Kidney epithelial cell (primary cell): Measurements from ENCODE around the gene VTN. TPM values are rescaled to one million over a fixed set of nuclear protein-coding genes. Genes with fewer than 3 reads are reported as not detected.

Experiments used
- DNase-seq: peaks from one replicate; pipeline ENCODE4 v3.0.0-alpha.2; 2010; ENCODE audit warnings: low read depth
- H3K27me3 ChIP-seq: 2 replicates; pipeline ENCODE4 v1.6.0; 2011; ENCODE audit warnings: low read length; ENCODE audit not compliant: control insufficient read depth, insufficient read depth
- H3K36me3 ChIP-seq: 2 replicates; pipeline ENCODE4 v1.5.1; 2011; ENCODE audit warnings: low read length; ENCODE audit not compliant: control insufficient read depth, insufficient read depth
- H3K4me3 ChIP-seq: 2 replicates; pipeline ENCODE4 v1.5.1; 2011; ENCODE audit warnings: low read depth, mild to moderate bottlenecking, control low read depth, low read length
- CTCF ChIP-seq: IDR thresholded peaks from 2 replicates; pipeline ENCODE4 v1.5.1; 2011; ENCODE audit warnings: mild to moderate bottlenecking, moderate library complexity, low read length, control low read depth, inconsistent platforms; ENCODE audit not compliant: insufficient read depth, poor library complexity, severe bottlenecking
- total RNA-seq: library from RNA; depleted of rRNA; stranded (reverse); fragments of >200 nt; gene quantifications from 2 replicates; pipeline ENCODE4 v1.2.3, GENCODE V29; 2015

VTN gene, protein sequence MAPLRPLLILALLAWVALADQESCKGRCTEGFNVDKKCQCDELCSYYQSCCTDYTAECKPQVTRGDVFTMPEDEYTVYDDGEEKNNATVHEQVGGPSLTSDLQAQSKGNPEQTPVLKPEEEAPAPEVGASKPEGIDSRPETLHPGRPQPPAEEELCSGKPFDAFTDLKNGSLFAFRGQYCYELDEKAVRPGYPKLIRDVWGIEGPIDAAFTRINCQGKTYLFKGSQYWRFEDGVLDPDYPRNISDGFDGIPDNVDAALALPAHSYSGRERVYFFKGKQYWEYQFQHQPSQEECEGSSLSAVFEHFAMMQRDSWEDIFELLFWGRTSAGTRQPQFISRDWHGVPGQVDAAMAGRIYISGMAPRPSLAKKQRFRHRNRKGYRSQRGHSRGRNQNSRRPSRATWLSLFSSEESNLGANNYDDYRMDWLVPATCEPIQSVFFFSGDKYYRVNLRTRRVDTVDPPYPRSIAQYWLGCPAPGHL
- total RNA-seq = 0.27 TPM in 1 of 2 replicates, not detected in the other

- Histone ChIP-seq H3K36me3 (no peaks in the 10 kb centered on the region), H3K27me3 (peaks cover 11% of the 10 kb centered on the region), H3K4me3 (no peak within 1 kb of the TSS)
- TF ChIP-seq CTCF = no peak
- no peak for DNase-seq
Observed at GRCh38 chr17:28370035-28370743, at the start of gene VTN. Gene VTN (minus strand): TSS chr17:28370307. CDS start chr17:28370203, 104 bp downstream.

DNA sequence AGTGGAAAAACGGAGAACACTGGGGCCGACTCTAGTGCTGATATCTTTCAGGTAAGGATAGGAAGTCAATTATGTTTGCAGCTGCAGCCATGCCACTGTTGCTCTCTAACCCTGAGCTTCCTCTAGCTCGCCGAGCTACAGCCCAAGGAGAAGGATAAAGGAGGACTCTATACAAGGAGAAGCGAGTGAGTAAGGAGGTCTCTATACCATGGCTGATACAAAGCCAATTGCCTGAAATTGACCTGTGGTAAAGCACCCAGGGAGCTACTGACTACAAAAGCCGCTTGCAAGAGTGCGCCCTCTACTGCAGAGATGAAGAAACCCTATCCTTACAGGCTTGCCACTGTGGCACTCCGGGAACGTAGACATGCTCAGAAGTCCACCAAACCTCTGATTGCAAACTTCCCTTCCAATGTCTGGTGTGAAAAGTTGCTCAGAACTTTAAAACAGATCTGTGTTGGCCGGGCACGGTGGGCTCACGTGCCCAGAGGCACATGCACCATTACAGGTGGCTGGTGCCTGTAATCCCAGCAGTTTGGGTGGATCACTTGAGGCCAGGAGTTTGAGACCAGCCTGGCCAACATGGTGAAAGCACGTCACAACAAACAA lies 46.7 kb upstream of the VTN start:
- Histone ChIP-seq H3K27me3 (peaks cover 11% of the 10 kb centered on the region), H3K4me3 (no peak overlapping the region), H3K36me3 (no peaks in the 10 kb centered on the region)
- TF ChIP-seq CTCF = peak; percentile 91
- no peak for DNase-seq

DNA sequence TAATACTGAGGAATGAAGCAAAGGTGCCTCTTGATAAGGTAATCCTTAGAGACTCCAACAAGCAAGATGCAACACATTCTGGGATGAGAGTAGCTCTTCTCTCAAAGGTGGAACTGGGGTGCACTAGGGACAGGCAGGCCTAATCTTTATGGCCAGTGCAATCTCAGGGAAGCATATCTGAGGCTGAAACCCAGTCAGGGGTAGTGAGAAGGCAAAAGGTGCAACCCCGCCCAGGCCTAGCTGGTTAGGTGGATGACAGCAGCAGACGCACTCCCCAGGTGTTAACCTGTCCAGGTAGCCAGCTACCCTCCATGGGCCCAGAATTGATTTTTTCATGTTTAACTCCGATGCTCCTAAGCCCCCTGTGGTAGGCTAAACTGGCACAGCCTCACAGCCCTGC lies 45.8 kb upstream of the VTN start:
- no peaks in the 10 kb centered on the region for H3K36me3 ChIP-seq
- H3K27me3 ChIP-seq = peaks cover 11% of the 10 kb centered on the region
- TF ChIP-seq CTCF = no peak
- no peak overlapping the region for H3K4me3 ChIP-seq
- DNase-seq = no peak

DNA sequence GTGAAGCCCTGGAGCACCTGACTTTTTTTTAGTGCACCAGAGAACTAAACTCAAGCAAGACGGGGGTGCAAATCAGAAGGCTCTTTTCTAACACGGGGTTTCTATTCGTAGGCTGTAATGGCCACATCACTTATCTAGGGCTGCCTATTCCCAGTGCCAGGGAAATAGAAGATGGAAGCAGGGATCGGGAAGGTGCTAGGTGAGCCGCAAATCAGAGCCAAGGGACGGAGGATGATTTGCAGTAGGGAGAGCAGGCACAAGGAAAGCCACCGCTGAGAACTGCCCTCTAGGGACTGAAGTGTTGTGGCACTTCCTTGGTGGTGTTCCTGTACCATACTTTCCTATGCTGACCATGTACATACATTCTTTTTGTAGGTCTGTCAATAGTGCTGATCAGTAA lies 43.7 kb upstream of the VTN start:
- Histone ChIP-seq H3K27me3 (peaks cover 11% of the 10 kb centered on the region), H3K36me3 (no peaks in the 10 kb centered on the region), H3K4me3 (no peak overlapping the region)
- DNase-seq = no peak
- TF ChIP-seq CTCF = no peak

- TF ChIP-seq CTCF = no peak
- H3K27me3 ChIP-seq = peaks cover 11% of the 10 kb centered on the region
- no peak for DNase-seq
Observed at GRCh38 chr17:28412099-28412498, 42.0 kb upstream of the VTN start.

More at GRCh38 chr17:28412099-28412498, 42.0 kb upstream of the VTN start:
- no peak overlapping the region for H3K4me3 ChIP-seq
- H3K36me3 ChIP-seq = no peaks in the 10 kb centered on the region
